ENCODE data around the gene PLAAT4.
"Not testable (repeated sequence)": the region's sequence is repeated elsewhere in the genome, so short reads cannot be mapped to it uniquely, and the experiment has no call there.

- TF ChIP-seq, protein P1, sequence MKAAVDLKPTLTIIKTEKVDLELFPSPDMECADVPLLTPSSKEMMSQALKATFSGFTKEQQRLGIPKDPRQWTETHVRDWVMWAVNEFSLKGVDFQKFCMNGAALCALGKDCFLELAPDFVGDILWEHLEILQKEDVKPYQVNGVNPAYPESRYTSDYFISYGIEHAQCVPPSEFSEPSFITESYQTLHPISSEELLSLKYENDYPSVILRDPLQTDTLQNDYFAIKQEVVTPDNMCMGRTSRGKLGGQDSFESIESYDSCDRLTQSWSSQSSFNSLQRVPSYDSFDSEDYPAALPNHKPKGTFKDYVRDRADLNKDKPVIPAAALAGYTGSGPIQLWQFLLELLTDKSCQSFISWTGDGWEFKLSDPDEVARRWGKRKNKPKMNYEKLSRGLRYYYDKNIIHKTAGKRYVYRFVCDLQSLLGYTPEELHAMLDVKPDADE (IDR thresholded peaks at IDR 0.05) = not testable (repeated sequence)
- TF ChIP-seq CTCF (conservative IDR thresholded peaks at IDR 0.05; ENCODE audit: low read depth in 2 of 2); POLR2AphosphoS5 (IDR thresholded peaks at IDR 0.05; ENCODE audit: low read depth); REST (IDR thresholded peaks at IDR 0.05; ENCODE audit: unreplicated experiment): not testable (repeated sequence)
Observed at GRCh38 chr11:63550156-63550700, 13.6 kb downstream of the PLAAT4 start.
